WTC11 (cell line): ENCODE measurements around the gene IFIH1.

ENCODE experiments used
- ATF6 ChIP-seq: sonication (generic); formaldehyde crosslinking; IDR thresholded peaks from 2 replicates; pipeline ENCODE4 v1.8.1; 2023; ENCODE audit warnings: mild to moderate bottlenecking, missing genetic modification reagents
- CREB1 ChIP-seq: sonication (generic); formaldehyde crosslinking; IDR thresholded peaks from 2 replicates; pipeline ENCODE4 v1.8.0; 2023; ENCODE audit warnings: mild to moderate bottlenecking, missing genetic modification reagents
- NFE2L1 ChIP-seq: sonication (generic); formaldehyde crosslinking; IDR thresholded peaks from 2 replicates; pipeline ENCODE4 v1.8.1; 2023; ENCODE audit warnings: missing genetic modification reagents
- PRRX2 ChIP-seq: fragments of 250-450 bp; sonication (Bioruptor Pico); IDR thresholded peaks from 2 replicates; pipeline ENCODE4 v1.8.0; 2021; ENCODE audit warnings: mild to moderate bottlenecking
- SOX15 ChIP-seq: fragments of 250-450 bp; sonication (Bioruptor Pico); IDR thresholded peaks from 2 replicates; pipeline ENCODE4 v1.9.0; 2021; ENCODE audit warnings: mild to moderate bottlenecking
- TCF7 ChIP-seq: sonication (generic); formaldehyde crosslinking; IDR thresholded peaks from 2 replicates; pipeline ENCODE4 v1.8.0; 2022; ENCODE audit warnings: mild to moderate bottlenecking, low read depth, missing genetic modification reagents, moderate library complexity
- TEAD4 ChIP-seq: sonication (generic); formaldehyde crosslinking; IDR thresholded peaks from 2 replicates; pipeline ENCODE4 v1.8.0; 2022; ENCODE audit warnings: mild to moderate bottlenecking, missing genetic modification reagents
- ZNF121 ChIP-seq: sonication (generic); formaldehyde crosslinking; IDR thresholded peaks from 2 replicates; pipeline ENCODE4 v1.8.0; 2023; ENCODE audit warnings: missing genetic modification reagents
- TF ChIP-seq, protein P1 (sequence below): fragments of 200-600 bp; IDR thresholded peaks from 2 replicates; pipeline ENCODE4 v1.8.0; 2022; ENCODE audit warnings: antibody characterized with exemption
- TF ChIP-seq, protein P2 (sequence below): sonication (generic); formaldehyde crosslinking; IDR thresholded peaks from 2 replicates; pipeline ENCODE4 v1.8.0; 2022; ENCODE audit warnings: mild to moderate bottlenecking, missing genetic modification reagents
- TF ChIP-seq, protein P3 (sequence below): fragments of 250-450 bp; sonication (Bioruptor Pico); IDR thresholded peaks from 2 replicates; pipeline ENCODE4 v1.9.0; 2021; ENCODE audit warnings: mild to moderate bottlenecking

GRCh38 chr2:162233197-162233596, 85.3 kb downstream of the IFIH1 start:
- TF ChIP-seq, protein P1, sequence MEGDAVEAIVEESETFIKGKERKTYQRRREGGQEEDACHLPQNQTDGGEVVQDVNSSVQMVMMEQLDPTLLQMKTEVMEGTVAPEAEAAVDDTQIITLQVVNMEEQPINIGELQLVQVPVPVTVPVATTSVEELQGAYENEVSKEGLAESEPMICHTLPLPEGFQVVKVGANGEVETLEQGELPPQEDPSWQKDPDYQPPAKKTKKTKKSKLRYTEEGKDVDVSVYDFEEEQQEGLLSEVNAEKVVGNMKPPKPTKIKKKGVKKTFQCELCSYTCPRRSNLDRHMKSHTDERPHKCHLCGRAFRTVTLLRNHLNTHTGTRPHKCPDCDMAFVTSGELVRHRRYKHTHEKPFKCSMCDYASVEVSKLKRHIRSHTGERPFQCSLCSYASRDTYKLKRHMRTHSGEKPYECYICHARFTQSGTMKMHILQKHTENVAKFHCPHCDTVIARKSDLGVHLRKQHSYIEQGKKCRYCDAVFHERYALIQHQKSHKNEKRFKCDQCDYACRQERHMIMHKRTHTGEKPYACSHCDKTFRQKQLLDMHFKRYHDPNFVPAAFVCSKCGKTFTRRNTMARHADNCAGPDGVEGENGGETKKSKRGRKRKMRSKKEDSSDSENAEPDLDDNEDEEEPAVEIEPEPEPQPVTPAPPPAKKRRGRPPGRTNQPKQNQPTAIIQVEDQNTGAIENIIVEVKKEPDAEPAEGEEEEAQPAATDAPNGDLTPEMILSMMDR, result no peak
- no peak for TF ChIP-seq NFE2L1 (CRISPR knock-in tag)
- no peak for TF ChIP-seq PRRX2 (CRISPR knock-in tag)
- no peak for TF ChIP-seq TEAD4
- no peak for TF ChIP-seq SOX15
- no peak for TF ChIP-seq ZNF121
- TF ChIP-seq, protein P2, sequence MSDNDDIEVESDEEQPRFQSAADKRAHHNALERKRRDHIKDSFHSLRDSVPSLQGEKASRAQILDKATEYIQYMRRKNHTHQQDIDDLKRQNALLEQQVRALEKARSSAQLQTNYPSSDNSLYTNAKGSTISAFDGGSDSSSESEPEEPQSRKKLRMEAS (CRISPR knock-in tag), result no peak
- TF ChIP-seq TCF7 (CRISPR knock-in tag), result no peak
- TF ChIP-seq, protein P3, sequence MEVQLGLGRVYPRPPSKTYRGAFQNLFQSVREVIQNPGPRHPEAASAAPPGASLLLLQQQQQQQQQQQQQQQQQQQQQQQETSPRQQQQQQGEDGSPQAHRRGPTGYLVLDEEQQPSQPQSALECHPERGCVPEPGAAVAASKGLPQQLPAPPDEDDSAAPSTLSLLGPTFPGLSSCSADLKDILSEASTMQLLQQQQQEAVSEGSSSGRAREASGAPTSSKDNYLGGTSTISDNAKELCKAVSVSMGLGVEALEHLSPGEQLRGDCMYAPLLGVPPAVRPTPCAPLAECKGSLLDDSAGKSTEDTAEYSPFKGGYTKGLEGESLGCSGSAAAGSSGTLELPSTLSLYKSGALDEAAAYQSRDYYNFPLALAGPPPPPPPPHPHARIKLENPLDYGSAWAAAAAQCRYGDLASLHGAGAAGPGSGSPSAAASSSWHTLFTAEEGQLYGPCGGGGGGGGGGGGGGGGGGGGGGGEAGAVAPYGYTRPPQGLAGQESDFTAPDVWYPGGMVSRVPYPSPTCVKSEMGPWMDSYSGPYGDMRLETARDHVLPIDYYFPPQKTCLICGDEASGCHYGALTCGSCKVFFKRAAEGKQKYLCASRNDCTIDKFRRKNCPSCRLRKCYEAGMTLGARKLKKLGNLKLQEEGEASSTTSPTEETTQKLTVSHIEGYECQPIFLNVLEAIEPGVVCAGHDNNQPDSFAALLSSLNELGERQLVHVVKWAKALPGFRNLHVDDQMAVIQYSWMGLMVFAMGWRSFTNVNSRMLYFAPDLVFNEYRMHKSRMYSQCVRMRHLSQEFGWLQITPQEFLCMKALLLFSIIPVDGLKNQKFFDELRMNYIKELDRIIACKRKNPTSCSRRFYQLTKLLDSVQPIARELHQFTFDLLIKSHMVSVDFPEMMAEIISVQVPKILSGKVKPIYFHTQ (CRISPR knock-in tag), result no peak
- no peak for TF ChIP-seq CREB1
- TF ChIP-seq ATF6 (CRISPR knock-in tag), result no peak
